Natural killer cell (primary cell): Measurements from ENCODE around the gene GLDC. TPM values are rescaled to one million over a fixed set of nuclear protein-coding genes. Genes with fewer than 3 reads are reported as not detected.

Source experiments
- ATAC-seq, 3 donors: fragments of 150-1000 bp in 2 of 3; fragments of 200-7000 bp in 1 of 3; cut with Tn5 transposase; 1 replicate in 1 of 3; 2 replicates in 2 of 3; pipeline ENCODE4 v1.10.0; 2021; ENCODE audit warnings: mild to moderate bottlenecking in 2 of 3, moderate library complexity in 2 of 3
- DNase-seq, 2 donors: peaks; one replicate each; pipeline versions ENCODE4 v3.0.0 to v3.0.0-alpha.2; 2013 to 2021; ENCODE audit warnings: mixed read lengths in 1 of 2
- H3K27ac ChIP-seq: one replicate; pipeline ENCODE4 v1.5.1; 2013; ENCODE audit warnings: mild to moderate bottlenecking, low read length
- H3K27me3 ChIP-seq: one replicate; pipeline ENCODE4 v1.6.1; 2013; ENCODE audit warnings: low read length; ENCODE audit not compliant: control insufficient read depth, insufficient read depth
- H3K36me3 ChIP-seq: one replicate; pipeline ENCODE4 v1.6.1; 2013; ENCODE audit warnings: low read length; ENCODE audit not compliant: control insufficient read depth, insufficient read depth
- H3K4me1 ChIP-seq: one replicate; pipeline ENCODE4 v1.6.1; 2013; ENCODE audit warnings: low read length; ENCODE audit not compliant: control insufficient read depth, insufficient read depth
- H3K4me3 ChIP-seq: one replicate; pipeline ENCODE4 v1.5.1; 2013; ENCODE audit warnings: low read length
- H3K9me3 ChIP-seq: one replicate; pipeline ENCODE4 v1.6.1; 2013; ENCODE audit warnings: low read length; ENCODE audit not compliant: control insufficient read depth, insufficient read depth
- H3K27ac Mint-ChIP-seq, 2 donors: one replicate each; pipeline ENCODE4 v1.8.0; 2022; ENCODE audit warnings: mild to moderate bottlenecking in 2 of 2, mixed read lengths in 2 of 2, moderate library complexity in 1 of 2
- H3K27me3 Mint-ChIP-seq, 2 donors: one replicate each; pipeline ENCODE4 v1.8.0; 2022; ENCODE audit warnings: low read depth in 2 of 2, mixed read lengths in 2 of 2
- H3K36me3 Mint-ChIP-seq: one replicate; pipeline ENCODE4 v1.8.0; 2022; ENCODE audit warnings: mixed read lengths
- H3K4me1 Mint-ChIP-seq, 2 donors: one replicate each; pipeline ENCODE4 v1.8.0; 2022; ENCODE audit warnings: mixed read lengths in 2 of 2
- H3K4me3 Mint-ChIP-seq: one replicate; pipeline ENCODE4 v1.8.0; 2022; ENCODE audit warnings: mild to moderate bottlenecking, moderate library complexity, mixed read lengths
- H3K9me3 Mint-ChIP-seq, 2 donors: one replicate each; pipeline ENCODE4 v1.8.0; 2022; ENCODE audit warnings: mixed read lengths in 2 of 2
- WGBS: methylation state at CpG from one replicate; pipeline ENCODE4 v1.1.7; 2013; ENCODE audit warnings: missing lambda C conversion rate; ENCODE audit not compliant: insufficient coverage; 5-methylcytosine and 5-hydroxymethylcytosine counted together
- intact Hi-C: fragments of 100-400 bp; cut with micrococcal nuclease; formaldehyde crosslinking; loops from one replicate; pipeline ENCODE4 v1.14.2; 2022
- total RNA-seq, 4 donors: library from RNA; stranded (reverse); fragments of 120-200 nt in 1 of 4; gene quantifications; one replicate each; pipeline versions ENCODE4 v1.2.3 to v1.2.4, GENCODE V29; 2013 to 2022
- TF ChIP-seq, protein P1 (sequence below): fragments of 200-600 bp; IDR thresholded peaks from one replicate; pipeline ENCODE4 v1.8.0; 2022; ENCODE audit warnings: antibody characterized with exemption

The GLDC gene
- total RNA-seq, 3 donors from 2014 or later (not counting 1 experiment from before 2014, with no cell fraction given): 1.3 to 4.6 TPM; not detected in 1

DNA sequence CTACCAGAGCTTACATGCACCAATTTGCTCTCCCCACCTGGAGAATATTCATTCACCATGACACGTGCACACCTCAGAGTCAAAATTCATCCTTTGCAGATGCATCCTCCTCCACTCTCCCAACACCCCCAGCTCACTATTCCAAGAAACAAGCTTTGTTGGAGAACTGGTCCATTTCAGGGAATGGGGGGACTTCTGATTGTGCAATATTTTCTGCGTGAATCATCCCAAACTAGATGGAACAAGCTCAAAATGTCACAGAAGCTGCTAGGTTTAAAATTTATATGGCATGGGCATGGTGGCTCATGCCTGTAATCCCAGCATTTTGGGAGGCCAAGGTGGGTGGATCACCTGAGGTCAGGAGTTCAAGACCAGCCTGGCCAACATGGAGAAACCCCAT lies 3.6 kb downstream of the GLDC start:
- Histone ChIP-seq H3K9me3 (no peaks in the 10 kb centered on the region), H3K27me3 (peaks cover 32% of the 10 kb centered on the region), H3K27ac (no peak overlapping the region), H3K36me3 (no peaks in the 10 kb centered on the region), H3K4me3 (no peak overlapping the region), H3K4me1 (peaks cover 18% of the 10 kb centered on the region)
- whole genome bisulfite sequencing: 95% methylated on average over 2 of the region's 2 CpGs
- Mint-ChIP-seq H3K27ac (no peak overlapping the region), H3K36me3 (no peaks in the 10 kb centered on the region), H3K9me3 (no peaks in the 10 kb centered on the region), H3K4me3 (no peak overlapping the region), H3K4me1 (peaks cover 18 to 21% of the 10 kb centered on the region in 2 donors), H3K27me3 (peaks cover 43 to 64% of the 10 kb centered on the region in 2 donors)
- TF ChIP-seq, protein P1, sequence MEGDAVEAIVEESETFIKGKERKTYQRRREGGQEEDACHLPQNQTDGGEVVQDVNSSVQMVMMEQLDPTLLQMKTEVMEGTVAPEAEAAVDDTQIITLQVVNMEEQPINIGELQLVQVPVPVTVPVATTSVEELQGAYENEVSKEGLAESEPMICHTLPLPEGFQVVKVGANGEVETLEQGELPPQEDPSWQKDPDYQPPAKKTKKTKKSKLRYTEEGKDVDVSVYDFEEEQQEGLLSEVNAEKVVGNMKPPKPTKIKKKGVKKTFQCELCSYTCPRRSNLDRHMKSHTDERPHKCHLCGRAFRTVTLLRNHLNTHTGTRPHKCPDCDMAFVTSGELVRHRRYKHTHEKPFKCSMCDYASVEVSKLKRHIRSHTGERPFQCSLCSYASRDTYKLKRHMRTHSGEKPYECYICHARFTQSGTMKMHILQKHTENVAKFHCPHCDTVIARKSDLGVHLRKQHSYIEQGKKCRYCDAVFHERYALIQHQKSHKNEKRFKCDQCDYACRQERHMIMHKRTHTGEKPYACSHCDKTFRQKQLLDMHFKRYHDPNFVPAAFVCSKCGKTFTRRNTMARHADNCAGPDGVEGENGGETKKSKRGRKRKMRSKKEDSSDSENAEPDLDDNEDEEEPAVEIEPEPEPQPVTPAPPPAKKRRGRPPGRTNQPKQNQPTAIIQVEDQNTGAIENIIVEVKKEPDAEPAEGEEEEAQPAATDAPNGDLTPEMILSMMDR: no peak
- no peak for ATAC-seq
- no peak for DNase-seq
- intact Hi-C loops: no loop called here

DNA sequence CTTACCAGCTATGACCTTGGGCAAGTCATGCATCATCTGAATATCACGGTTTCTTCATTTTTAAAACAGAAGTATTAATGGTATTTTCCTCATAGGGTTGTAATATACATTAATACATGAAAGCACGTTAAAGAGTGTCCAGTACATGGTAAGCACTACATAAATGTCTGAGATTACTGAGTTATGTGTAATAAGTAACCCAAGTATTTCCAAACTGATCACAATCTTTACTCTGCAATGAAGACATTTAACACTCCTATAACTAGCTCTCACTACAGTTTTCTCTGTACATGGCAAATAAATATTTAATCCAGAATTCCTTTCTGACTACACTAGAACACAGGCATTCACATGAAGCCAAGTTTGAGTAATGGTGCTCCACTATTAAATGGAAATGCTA lies 4.0 kb downstream of the GLDC start:
- Histone ChIP-seq H3K4me3 (no peak overlapping the region), H3K4me1 (peaks cover 18% of the 10 kb centered on the region), H3K27ac (no peak overlapping the region), H3K27me3 (peaks cover 32% of the 10 kb centered on the region), H3K36me3 (no peaks in the 10 kb centered on the region), H3K9me3 (no peaks in the 10 kb centered on the region)
- H3K27me3 Mint-ChIP-seq: peaks cover 41 to 60% of the 10 kb centered on the region in 2 donors
- TF ChIP-seq, protein P1: no peak
- no peak overlapping the region for H3K4me3 Mint-ChIP-seq
- ATAC-seq: no peak
- no CpG with 5 or more reads among the region's 2 CpGs for WGBS
- peaks cover 18 to 21% of the 10 kb centered on the region in 2 donors for H3K4me1 Mint-ChIP-seq
- no peak overlapping the region for H3K27ac Mint-ChIP-seq
- H3K36me3 Mint-ChIP-seq: no peaks in the 10 kb centered on the region
- intact Hi-C loops: no loop called here
- DNase-seq: no peak
- H3K9me3 Mint-ChIP-seq: no peaks in the 10 kb centered on the region

DNA sequence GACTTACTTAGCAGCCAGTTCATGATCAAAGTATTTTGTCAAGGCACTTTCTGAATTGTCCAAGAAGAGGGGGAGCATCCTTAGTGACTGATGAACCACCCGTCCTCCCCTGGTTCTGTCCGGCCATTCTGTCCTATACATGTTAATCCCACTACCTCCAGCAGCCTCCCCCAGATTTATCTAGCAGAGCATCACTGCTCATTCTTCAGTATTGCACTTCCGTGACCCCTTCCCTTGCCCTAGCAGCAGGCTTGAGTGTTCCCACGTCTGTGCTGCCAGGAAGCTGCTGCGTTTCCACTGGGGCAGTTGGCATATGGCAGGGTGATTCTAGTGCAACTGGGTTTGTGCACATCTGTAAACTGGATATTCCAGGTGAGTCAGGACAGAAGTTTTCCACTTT lies 4.5 kb downstream of the GLDC start:
- H3K4me3 Mint-ChIP-seq: no peak overlapping the region
- H3K36me3 Mint-ChIP-seq: no peaks in the 10 kb centered on the region
- H3K4me1 ChIP-seq: peaks cover 18% of the 10 kb centered on the region
- peaks cover 14 to 17% of the 10 kb centered on the region in 2 donors for H3K4me1 Mint-ChIP-seq
- H3K9me3 ChIP-seq: no peaks in the 10 kb centered on the region
- H3K27me3 Mint-ChIP-seq: peaks cover 40 to 55% of the 10 kb centered on the region in 2 donors
- no peak for DNase-seq
- TF ChIP-seq, protein P1: no peak
- no peaks in the 10 kb centered on the region for H3K9me3 Mint-ChIP-seq
- WGBS: 84% methylated on average over 5 of the region's 5 CpGs
- no peak overlapping the region for H3K27ac ChIP-seq
- H3K27ac Mint-ChIP-seq: no peak overlapping the region
- intact Hi-C loops: no loop called here
- no peak for ATAC-seq
- H3K36me3 ChIP-seq: no peaks in the 10 kb centered on the region
- peaks cover 32% of the 10 kb centered on the region for H3K27me3 ChIP-seq
- H3K4me3 ChIP-seq: no peak overlapping the region
